ENCODE data around the gene ALB.

Gene ALB

GRCh38 chr4:73419106-73420038 is 15.3 kb downstream of the ALB start:
- in situ Hi-C loops (cut with HindIII; ENCODE audit: low pct_ligation_motif_present, low sequenced_read_pairs) = no loop called here
- H3K27me3 ChIP-seq (replicated peaks) = no peaks in the 10 kb centered on the region
- DNase-seq = no peak
- no peak overlapping the region for H3K27ac ChIP-seq
- H3K4me3 ChIP-seq (ENCODE audit: low read depth, low read length) = no peak overlapping the region
- no peaks in the 10 kb centered on the region for H3K36me3 ChIP-seq (replicated peaks)
- no peak for TF ChIP-seq CTCF (IDR thresholded peaks at IDR 0.05; ENCODE audit: low read depth, low read length, missing control alignments)

- Histone ChIP-seq H3K4me3 (ENCODE audit: low read depth, low read length) (no peak overlapping the region), H3K36me3 (replicated peaks) (no peaks in the 10 kb centered on the region), H3K27ac (no peak overlapping the region), H3K27me3 (replicated peaks) (no peaks in the 10 kb centered on the region)
- TF ChIP-seq CTCF (IDR thresholded peaks at IDR 0.05; ENCODE audit: low read depth, low read length, missing control alignments) = no peak
- in situ Hi-C loops (cut with HindIII; ENCODE audit: low pct_ligation_motif_present, low sequenced_read_pairs) = no loop called here
- no peak for DNase-seq
These were observed 16.5 kb downstream of the ALB start for GRCh38 chr4:73420615-73421014.

GRCh38 chr4:73421708-73422457 is 17.8 kb downstream of the ALB start:
- in situ Hi-C loops (cut with HindIII; ENCODE audit: low pct_ligation_motif_present, low sequenced_read_pairs) = no loop called here
- Histone ChIP-seq H3K4me3 (ENCODE audit: low read depth, low read length) (no peak overlapping the region), H3K27me3 (replicated peaks) (no peaks in the 10 kb centered on the region), H3K27ac (no peak overlapping the region), H3K36me3 (replicated peaks) (no peaks in the 10 kb centered on the region)
- DNase-seq = no peak
- TF ChIP-seq CTCF (IDR thresholded peaks at IDR 0.05; ENCODE audit: low read depth, low read length, missing control alignments) = no peak

- Histone ChIP-seq H3K36me3 (replicated peaks) (no peaks in the 10 kb centered on the region), H3K4me3 (ENCODE audit: low read depth, low read length) (no peak overlapping the region), H3K27me3 (replicated peaks) (no peaks in the 10 kb centered on the region), H3K27ac (no peak overlapping the region)
- no peak for TF ChIP-seq CTCF (IDR thresholded peaks at IDR 0.05; ENCODE audit: low read depth, low read length, missing control alignments)
- no peak for DNase-seq
- in situ Hi-C loops (cut with HindIII; ENCODE audit: low pct_ligation_motif_present, low sequenced_read_pairs) = no loop called here
These were observed 18.3 kb downstream of the ALB start for GRCh38 chr4:73422458-73422752.

- DNase-seq = no peak
- Histone ChIP-seq H3K36me3 (replicated peaks) (no peaks in the 10 kb centered on the region), H3K4me3 (ENCODE audit: low read depth, low read length) (no peak overlapping the region), H3K27ac (no peak overlapping the region), H3K27me3 (replicated peaks) (no peaks in the 10 kb centered on the region)
- in situ Hi-C loops (cut with HindIII; ENCODE audit: low pct_ligation_motif_present, low sequenced_read_pairs) = no loop called here
- TF ChIP-seq CTCF (IDR thresholded peaks at IDR 0.05; ENCODE audit: low read depth, low read length, missing control alignments) = no peak
These were observed 19.1 kb downstream of the ALB start for GRCh38 chr4:73423184-73423583.
